ENCODE data around the gene SAP30BP.

The SAP30BP gene

GRCh38 chr17:75666959-75667790, at the start of gene SAP30BP, which contains the start of gene RECQL5:
Gene SAP30BP, plus strand, starts transcription at chr17:75667338. Its CDS starts 35 bp downstream, at chr17:75667373.
Gene RECQL5, minus strand, starts transcription at chr17:75667154. Its CDS starts 597 bp downstream, at chr17:75666557.
- peak; percentile 97 for DNase-seq (ENCODE audit: low read depth)

GRCh38 chr17:75617675-75618074, 49.5 kb upstream of the SAP30BP start:
- no peak for DNase-seq (ENCODE audit: low read depth)

DNA sequence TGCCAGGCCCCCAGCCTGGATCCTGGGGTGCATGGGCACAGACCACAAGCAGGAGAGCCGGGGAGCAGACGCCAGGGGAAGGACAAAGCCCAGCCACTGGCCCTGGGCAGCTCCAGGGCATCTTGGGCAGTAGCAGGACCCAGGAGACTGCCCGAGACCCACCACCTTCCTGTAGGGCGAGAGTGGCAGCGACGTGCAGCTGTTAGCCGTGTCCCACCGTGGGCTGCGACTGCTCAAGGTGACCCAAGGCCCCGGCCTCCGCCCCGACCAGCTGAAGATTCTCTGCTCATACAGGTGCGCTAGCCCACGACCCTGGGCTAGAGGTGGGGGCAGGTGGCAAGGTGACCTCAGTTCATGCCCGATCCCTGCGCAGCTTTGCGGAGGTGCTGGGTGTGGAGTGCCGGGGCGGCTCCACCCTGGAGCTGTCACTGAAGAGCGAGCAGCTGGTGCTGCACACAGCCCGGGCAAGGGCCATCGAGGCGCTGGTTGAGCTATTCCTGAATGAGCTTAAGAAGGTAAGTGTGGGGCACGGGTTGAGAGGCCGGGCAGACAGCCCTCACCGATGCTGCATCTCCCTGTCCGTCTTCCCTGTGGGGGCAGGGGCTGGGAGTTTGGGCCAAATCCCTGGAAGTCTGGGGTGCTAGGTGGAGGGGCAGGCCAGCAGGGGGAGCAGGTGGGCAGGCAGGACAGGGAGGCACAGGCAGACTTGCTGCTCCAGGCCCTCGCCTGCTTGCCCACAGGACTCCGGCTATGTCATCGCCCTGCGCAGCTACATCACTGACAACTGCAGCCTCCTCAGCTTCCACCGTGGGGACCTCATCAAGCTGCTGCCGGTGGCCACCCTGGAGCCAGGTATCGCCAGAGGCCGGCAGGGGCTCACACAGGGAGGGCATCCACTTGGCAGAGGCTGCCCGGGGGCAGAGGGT, 47.4 kb upstream of the SAP30BP start:
- DNase-seq (ENCODE audit: low read depth) = no peak

DNA sequence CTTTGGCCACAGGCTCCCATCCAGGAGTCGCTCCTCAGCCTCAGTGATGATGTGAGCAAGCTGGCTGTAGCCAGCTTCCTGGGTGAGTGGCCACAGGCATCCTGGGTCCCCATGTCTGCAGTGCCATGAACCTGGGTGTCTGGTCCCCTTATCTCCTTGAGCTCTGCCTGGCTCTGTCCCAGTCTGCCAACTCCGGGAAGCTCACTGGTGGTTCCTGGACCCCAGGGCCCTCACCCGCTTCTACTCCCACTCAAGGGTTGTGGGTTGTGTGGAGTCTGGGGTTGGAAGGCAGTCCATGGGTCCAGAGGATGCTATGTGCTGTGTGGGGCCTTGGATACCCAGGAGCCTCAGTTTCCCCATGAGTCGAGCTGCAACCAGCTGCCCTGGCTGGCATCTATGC, 45.6 kb upstream of the SAP30BP start:
- DNase-seq (ENCODE audit: low read depth) = no peak

DNA sequence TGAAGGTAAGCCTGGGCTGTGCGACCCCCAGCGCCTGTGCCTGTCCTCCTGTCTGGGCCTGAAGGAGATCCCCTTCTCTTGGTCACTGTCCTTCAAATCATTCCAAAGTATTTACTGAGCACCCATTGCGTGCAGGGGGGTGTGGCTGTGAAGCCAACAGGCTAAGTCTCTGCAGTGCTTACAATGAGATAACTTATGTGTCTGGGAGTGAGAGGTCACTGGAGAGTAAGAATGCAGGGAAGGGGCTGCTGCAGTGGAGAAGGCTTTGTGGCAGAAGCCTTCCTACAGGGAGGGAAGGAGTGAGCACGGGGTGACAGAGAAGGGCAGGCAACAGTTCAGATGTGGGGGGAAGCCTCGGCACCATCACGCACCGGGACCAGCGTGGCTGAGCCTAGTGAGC, 45.1 kb upstream of the SAP30BP start:
- DNase-seq (ENCODE audit: low read depth) = no peak

DNA sequence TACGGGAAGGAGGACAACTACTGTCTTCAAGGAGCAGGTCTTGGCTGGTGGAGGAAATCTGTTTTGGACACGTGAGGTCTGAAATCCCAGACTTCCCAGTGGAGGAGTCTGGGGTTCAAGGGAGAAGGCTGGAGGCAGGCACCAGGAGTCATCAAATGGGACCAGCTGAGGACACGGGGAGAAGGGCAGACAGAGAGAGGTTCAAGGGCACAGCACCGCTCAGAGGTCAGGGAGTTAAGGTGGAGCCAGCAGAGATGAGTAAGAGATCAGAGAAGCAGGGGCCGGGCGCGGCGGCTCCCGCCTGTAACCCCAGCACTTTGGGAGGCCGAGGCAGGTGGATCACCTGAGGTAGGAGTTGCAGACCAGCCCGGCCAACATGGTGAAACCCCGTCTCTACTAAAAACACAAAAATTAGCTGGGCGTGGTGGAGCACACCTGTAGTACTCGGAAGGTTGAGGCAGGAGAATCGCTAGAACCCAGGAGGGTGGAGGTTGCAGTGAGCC, 44.3 kb upstream of the SAP30BP start:
- no peak for DNase-seq (ENCODE audit: low read depth)

GRCh38 chr17:75623386-75623785, 43.8 kb upstream of the SAP30BP start:
- no peak for DNase-seq (ENCODE audit: low read depth)

GRCh38 chr17:75624021-75624420, 43.1 kb upstream of the SAP30BP start:
- no peak for DNase-seq (ENCODE audit: low read depth)

DNA sequence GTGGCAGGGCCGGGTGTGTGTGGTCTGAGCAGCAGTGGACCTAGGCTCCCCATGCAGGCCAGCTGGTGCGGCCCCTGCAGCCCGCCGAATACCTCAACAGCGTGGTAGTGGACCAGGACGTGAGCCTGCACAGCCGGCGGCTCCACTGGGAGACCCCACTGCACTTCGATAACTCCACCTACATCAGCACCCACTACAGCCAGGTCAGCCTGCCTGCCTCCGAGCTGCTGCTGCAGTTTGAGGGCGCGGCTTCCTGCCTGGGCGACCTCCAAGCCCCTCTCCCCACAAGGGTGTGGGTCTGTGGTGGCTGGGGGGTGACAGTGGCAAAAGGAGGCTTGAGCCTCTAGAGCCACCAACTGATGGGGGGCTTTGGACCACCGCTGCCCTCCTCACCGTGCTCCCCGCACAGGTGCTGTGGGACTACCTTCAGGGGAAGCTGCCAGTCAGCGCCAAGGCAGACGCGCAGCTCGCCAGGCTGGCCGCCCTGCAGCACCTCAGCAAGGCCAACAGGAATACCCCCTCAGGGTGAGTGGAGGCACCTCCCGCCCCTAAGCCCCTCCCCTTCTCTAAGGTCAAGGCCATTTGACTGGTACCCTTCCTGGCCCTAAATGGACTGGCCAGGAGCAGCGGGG, 42.3 kb upstream of the SAP30BP start:
- DNase-seq (ENCODE audit: low read depth) = no peak

DNA sequence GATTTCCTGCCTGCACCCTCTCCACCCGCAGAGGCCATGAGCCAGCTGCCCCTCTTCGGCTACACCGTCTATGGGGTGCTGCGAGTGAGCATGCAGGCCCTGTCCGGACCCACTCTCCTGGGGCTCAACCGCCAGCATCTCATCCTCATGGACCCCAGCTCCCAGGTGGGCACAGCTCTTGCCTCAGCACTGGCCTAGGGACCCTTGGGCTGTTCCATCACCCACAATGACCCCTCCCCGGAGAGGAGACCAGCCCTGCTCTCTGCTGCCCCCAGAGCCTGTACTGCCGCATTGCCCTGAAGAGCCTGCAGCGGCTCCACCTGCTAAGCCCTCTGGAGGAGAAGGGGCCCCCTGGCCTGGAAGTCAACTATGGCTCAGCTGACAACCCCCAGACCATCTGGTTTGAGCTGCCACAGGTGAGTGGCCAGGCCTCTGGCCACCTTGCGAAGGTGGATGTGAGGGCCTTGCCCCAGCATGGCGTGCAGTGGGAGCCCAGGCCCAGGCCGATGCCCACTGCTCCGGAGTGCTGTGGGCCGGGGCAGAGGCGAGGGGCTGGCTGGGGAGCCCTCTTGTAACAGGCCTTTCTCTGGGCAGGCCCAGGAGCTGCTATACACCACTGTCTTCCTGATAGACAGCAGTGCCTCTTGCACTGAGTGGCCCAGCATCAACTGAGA, 41.2 kb upstream of the SAP30BP start:
- no peak for DNase-seq (ENCODE audit: low read depth)

GRCh38 chr17:75626496-75627038, 40.6 kb upstream of the SAP30BP start:
- DNase-seq (ENCODE audit: low read depth) = no peak

- no peak for DNase-seq (ENCODE audit: low read depth)
Measured at GRCh38 chr17:75627094-75627493, 40.0 kb upstream of the SAP30BP start.

DNA sequence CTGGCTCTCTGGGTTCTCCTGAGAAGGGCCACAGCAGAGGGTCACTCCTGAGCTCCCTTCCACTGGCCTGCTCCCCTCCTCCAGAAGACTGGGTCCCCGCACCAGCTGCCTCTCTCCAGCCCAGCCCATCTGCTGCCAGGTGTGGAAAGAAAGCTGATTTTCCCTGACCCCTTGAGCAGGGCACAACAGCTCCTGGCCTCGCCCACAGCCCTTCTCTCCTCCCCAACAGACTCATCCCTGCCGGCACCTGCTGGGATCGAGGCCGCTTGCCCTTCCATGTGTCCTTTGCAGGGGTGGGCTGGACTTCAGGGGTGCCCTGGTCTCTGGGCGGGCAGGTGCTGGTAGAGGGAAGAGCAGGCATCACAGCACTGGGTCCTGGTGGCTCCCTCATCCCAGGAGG, 38.7 kb upstream of the SAP30BP start:
- DNase-seq (ENCODE audit: low read depth) = no peak

- DNase-seq (ENCODE audit: low read depth) = no peak
Measured at GRCh38 chr17:75629157-75629556, 38.0 kb upstream of the SAP30BP start.

GRCh38 chr17:75630071-75630917, 36.8 kb upstream of the SAP30BP start:
- no peak for DNase-seq (ENCODE audit: low read depth)

- DNase-seq (ENCODE audit: low read depth) = no peak
Measured at GRCh38 chr17:75631353-75631752, 35.8 kb upstream of the SAP30BP start.

- DNase-seq (ENCODE audit: low read depth) = no peak
Measured at GRCh38 chr17:75632428-75632827, 34.7 kb upstream of the SAP30BP start.

DNA sequence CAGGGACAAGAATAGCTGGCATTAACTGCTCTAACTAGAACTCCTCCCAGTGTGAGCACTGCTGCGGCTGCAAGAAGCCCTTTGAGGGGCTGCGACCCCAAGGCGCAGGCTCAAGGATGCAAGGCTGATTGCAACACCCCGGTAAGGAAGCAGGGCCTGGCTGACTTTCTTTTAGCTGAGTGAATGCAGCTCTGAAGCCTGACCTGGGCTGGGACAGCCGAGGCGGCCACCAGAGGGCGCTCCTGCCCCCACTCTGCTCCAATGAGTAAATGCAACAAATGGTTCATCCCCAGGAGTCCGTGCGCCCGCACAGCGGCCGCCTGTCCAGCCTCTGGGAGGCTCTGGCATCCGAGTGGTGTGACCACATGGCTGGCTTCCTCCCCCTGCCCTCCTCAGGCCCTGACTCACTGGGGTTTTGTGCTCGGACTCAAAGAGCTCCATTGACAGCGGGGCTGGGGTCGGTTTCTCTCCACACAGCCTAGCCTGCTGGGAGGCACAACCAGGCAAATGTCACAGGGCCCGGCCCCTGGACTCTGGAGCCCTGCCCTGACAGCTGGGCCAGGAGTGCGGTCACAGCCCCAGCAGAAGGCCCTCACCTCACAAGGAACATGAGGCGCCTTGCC, 34.2 kb upstream of the SAP30BP start, which contains the start of gene SMIM5:
SMIM5 (plus strand) TSS at position 572 of the 623 bp plus-strand sequence. CDS start 6,768 bp downstream, outside the sequence.
- DNase-seq (ENCODE audit: low read depth) = peak; percentile 68

DNA sequence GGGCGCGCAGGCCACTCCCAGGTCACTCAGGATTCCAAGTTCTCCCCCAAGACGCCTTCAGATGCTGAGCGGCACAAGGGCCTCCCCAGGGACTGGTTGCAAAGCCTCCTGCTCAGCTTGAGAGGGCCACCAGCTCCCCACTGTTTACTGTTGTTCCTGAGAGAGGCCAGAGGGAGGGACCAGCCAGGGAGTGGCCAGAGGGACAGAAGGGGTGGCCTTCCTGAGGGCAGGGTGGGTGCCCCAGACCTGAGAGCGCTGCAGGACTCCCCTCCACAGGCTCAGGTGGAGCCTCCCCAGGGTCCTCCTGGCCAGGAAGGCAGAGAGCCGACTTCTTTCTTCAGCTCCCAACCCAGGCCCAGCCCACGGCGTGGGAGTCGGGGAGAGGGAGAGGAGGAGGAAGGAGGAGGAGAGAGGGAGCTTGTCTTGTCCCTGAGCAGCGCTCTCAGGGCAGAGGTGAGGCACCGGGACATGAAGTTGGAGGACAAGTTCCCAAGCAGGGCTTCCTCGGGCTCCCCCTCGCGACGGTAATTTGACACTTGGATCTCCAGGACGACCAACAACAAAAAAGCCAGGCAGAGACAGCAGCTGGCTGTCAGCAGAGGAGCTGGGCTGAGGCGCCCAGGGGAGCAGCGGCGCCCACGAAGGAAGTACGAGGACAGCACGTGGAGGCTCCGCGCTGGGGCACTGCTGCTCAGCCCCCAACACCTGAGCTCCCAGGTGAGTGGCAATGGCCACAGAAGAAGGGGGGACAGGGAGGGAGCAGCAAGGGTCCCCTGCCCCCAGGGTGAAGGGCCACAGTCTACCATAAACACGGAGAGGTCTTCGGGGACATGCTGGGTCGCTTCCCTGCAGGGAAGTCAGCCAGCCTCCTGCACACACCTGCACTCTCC, 33.4 kb upstream of the SAP30BP start:
- DNase-seq (ENCODE audit: low read depth) = peak; percentile 34
